ENCODE results near the gene SORCS2.

DNA sequence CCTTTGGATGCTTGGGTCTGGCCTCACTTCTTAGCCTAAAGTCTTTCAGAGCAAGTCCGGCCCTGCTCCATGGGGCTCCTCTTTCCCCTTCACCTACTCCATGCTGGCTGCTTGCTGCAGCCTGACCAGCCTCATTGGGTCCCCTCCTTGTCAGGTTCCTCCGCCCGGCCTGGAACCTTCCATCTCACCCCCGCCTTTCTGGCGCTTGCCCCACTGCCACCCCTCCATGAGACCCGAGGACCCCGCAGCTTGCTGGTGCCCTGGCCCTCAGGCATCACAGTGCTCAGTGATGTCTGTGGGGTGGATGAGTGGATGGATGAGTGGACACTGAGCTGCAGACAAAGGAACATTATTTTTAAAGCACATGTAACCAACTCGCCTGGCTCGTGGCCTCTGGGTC, 24.7 kb downstream of the SORCS2 start:
- TF ChIP-seq POLR2A (IDR thresholded peaks at IDR 0.05), result no peak
- TF ChIP-seq, protein P1, sequence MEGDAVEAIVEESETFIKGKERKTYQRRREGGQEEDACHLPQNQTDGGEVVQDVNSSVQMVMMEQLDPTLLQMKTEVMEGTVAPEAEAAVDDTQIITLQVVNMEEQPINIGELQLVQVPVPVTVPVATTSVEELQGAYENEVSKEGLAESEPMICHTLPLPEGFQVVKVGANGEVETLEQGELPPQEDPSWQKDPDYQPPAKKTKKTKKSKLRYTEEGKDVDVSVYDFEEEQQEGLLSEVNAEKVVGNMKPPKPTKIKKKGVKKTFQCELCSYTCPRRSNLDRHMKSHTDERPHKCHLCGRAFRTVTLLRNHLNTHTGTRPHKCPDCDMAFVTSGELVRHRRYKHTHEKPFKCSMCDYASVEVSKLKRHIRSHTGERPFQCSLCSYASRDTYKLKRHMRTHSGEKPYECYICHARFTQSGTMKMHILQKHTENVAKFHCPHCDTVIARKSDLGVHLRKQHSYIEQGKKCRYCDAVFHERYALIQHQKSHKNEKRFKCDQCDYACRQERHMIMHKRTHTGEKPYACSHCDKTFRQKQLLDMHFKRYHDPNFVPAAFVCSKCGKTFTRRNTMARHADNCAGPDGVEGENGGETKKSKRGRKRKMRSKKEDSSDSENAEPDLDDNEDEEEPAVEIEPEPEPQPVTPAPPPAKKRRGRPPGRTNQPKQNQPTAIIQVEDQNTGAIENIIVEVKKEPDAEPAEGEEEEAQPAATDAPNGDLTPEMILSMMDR (IDR thresholded peaks at IDR 0.05), result no peak

All from esophagus squamous epithelium (tissue), 4 donors.